GM12874 (cell line): ENCODE results near the gene DHTKD1.

Experiments
- CTCF ChIP-seq: IDR thresholded peaks from 2 replicates; pipeline ENCODE4 v1.5.1; 2011; ENCODE audit warnings: low read depth, mild to moderate bottlenecking, control low read depth, low read length, moderate library complexity; ENCODE audit not compliant: insufficient read depth

The DHTKD1 gene

GRCh38 chr10:12098966-12099365 lies 30.2 kb downstream of the DHTKD1 start:
- TF ChIP-seq CTCF: no peak

GRCh38 chr10:12103802-12104201 lies 35.0 kb downstream of the DHTKD1 start:
- TF ChIP-seq CTCF: no peak

- no peak for TF ChIP-seq CTCF
Measured at GRCh38 chr10:12107781-12108180, 39.0 kb downstream of the DHTKD1 start.

GRCh38 chr10:12109286-12109685 lies 40.5 kb downstream of the DHTKD1 start:
- no peak for TF ChIP-seq CTCF

GRCh38 chr10:12111528-12111927 lies 42.8 kb downstream of the DHTKD1 start:
- TF ChIP-seq CTCF: no peak

- TF ChIP-seq CTCF: no peak
Measured at GRCh38 chr10:12113627-12114026, 44.9 kb downstream of the DHTKD1 start.

- no peak for TF ChIP-seq CTCF
Measured at GRCh38 chr10:12121673-12122072, 52.9 kb downstream of the DHTKD1 start.
